Effector CD4-positive, alpha-beta T cell (primary cell): ENCODE data around the gene PKNOX1.
"Not testable (repeated sequence)": the region's sequence is repeated elsewhere in the genome, so short reads cannot be mapped to it uniquely, and the experiment has no call there.

Experiments
- DNase-seq: peaks from one replicate; pipeline ENCODE4 v3.0.0-alpha.2; 2020

Gene PKNOX1

DNA sequence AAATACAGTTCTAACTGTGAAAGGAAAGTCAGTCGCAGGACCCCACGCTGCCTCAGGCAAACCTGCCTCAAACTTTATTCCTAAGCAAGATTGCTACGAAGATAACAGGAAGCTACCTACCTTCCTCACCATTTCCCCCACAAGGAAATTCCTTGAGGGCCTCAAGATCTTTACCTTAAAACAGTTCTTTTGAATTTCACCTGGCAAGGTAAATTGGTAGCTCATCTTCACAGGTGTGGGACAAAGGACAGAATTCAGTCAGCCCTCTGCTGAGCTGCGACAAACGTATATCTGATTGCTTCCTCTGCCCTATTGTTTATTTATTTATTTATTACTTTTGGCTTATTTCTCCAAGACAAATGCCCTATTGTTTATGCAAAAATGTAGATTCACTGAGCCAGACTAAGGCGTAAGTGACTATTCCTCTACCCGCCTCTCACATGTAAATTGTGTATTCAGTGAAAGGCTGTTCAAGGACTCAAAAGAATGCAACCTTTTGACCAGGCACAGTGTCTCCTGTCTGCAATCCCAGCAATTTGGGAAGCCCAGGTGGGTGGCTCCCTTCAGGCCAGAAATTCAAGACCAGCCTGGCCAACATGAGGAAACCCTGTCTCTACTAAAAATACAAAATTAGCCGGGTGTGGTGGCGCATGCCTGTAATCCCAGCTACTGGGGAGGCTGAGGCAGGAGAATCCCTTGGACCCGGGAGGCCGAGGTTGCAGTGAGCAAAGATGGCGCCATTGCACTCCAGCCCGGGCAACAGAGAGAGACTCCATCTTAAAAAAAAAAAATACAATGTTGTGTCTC, 17.3 kb upstream of the PKNOX1 start:
- no peak for DNase-seq

DNA sequence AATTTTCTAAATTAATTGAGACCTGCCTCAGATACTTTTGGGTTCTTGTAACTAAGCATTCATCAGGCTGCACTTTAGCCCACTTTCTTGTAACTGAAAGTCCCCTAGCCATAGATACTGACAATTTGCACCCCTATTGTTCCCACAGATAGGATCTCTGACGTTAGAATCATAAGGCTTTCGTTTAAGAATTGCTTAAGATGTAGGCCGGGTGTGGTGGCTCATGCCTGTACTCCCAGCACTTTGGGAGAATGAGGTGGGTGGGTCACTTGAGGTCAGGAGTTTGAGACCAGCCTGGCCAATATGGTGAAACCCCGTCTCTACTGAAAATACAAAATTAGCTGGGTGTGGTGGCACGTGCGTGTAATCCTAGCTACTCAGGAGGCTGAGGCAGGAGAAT, 16.2 kb upstream of the PKNOX1 start:
- not testable (repeated sequence) for DNase-seq

DNA sequence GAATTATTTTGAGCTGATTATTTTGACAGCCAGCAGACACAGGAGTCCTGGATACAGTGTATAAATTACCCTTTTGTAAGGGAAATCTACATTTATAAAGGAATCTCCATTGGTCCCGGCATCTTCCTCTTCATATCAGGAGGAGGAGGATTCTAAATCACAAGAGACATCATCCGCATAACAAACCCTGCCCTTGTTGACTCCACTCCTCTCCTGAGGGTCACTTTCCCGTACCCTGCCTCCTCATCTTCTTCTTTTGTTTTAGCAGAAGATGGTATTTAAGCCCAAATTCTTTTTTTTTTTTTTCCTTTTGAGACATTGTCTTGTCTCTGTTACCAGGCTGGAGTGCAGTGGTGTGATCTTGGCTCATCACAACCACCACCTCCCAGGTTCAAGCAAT, 14.6 kb upstream of the PKNOX1 start:
- DNase-seq = no peak

DNA sequence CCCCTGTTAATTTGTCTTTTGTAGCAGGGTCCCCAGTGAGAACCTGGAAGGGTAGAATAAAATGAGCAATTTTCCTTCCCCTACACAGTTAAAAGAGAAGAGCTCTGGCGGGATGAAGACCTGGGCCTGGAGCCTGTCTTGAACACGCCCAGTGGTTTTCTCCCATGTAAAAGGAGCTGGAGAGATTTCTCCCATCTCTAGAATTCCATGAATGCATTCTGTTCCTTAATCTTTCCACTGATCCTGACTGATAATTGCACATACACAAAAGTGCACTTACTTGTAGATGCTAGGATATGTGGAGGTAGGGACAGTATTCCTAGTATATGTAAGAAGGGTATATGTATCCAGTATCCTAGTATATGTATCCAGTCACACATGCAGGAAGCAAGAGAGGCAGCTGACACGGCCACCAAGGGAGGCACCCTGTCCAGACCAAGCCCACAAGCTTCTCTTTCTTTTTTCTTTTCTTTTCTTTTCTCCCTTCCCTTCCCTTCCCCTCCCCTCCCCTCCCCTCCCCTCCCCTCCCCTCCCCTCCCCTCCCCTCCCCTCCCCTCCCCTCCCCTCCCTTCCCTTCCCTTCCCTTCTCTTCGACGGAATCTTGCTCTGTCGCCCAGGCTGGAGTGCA, 11.9 kb upstream of the PKNOX1 start:
- DNase-seq = no peak

DNA sequence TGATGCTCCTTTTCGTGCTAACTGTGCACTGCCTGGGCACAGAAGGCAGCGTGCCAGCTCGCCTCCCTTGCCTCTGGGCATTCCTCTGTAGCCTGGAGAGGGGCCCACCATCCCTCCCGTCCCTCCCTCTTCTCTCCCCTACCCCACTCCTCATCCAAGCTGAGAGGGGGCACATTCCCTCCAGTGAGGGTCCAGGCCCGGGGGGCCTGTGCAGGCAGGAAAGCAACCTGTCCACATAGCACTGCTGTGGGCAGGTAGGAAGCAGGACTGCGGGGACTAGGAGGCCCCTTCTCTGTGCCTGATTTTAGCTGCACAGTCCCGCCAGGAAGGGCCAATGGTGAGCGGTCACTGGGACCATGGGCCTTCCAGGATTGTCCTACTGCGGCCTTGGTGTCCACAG, 10.3 kb upstream of the PKNOX1 start:
- no peak for DNase-seq

DNA sequence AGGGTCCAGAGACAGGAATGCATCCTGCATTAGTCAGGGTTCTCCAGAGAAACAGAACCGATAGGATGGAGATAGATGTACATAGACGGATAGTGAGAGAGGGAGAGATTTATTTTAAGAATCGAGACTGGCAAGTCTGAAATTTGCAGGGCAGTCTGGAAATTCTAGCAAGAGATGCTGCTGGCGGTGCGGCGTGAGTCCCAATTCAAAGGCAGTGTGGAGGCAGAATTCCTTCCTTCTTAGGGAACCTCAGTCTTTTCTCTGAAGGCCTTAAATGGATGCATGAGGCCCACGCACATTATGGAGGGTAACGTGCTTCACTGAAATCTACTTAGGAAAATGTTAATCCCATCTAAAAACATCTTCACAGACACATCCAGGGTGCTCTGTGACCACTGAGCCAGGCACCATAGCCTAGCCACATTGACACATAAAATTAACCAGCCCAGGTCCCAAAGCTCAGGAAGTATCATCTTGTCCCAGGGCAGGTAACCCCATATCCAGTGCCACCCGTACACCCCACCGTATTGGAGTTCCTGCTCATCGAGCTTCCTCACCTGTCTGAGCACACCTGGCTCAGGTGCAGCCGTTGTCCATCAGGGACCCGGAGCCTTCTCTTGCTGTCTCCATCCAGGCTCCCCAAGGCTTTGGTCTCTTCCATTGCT, 9.7 kb upstream of the PKNOX1 start:
- no peak for DNase-seq

DNA sequence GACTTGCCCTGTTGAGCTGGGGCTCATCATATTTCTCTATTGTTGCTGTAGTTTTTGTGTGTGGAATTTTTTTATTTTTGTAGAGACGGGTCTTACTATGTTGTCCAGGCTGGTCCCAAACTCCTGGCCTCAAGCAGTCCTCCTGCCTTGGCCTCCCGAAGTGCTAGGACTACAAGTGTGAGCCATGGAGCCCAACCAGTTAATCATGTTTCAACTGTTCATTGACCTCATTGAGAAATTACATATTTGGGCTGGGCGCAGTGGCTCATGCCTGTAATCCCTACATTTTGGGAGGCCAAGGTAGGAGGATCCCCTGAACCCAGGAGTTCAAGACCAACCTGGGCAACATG, 9.2 kb upstream of the PKNOX1 start:
- no peak for DNase-seq

DNA sequence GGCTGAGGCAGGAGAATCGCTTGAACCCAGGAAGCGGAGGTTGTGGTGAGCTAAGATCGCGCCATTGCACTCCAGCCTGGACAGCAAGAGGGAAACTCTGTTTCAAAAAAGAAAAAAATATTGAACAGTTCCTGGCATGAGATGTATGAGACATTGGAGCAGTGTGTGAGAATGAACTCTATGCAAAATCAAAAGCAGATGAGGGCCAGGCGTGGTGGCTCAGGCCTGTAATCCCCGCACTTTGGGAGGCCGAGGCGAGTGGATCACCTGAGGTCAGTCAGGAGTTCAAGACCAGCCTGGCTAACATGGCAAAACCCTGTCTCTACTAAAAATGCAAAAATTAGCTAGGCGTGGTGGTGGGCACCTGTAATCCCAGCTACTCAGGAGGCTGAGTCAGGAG, 6.7 kb upstream of the PKNOX1 start:
- not testable (repeated sequence) for DNase-seq

DNA sequence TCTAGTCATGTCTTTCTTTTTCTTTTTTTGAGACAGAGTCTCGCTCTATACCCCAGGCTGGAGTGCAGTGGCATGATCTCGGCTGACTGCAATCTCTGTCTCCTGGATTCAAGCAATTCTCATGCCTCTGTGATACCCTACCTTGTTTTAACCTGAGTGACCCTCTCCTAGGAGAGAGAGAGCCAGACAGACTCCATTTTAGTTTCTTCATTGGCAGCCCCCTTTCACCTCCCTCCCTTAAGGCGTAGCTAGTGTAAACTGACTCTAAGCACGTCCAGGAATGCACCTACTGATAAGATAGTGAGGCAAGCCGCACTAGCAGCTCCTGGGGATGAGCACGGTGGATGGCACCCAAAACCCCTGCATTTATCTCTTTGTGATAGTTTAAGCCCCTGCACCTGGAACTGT, 5.2 kb upstream of the PKNOX1 start:
- DNase-seq = no peak

DNA sequence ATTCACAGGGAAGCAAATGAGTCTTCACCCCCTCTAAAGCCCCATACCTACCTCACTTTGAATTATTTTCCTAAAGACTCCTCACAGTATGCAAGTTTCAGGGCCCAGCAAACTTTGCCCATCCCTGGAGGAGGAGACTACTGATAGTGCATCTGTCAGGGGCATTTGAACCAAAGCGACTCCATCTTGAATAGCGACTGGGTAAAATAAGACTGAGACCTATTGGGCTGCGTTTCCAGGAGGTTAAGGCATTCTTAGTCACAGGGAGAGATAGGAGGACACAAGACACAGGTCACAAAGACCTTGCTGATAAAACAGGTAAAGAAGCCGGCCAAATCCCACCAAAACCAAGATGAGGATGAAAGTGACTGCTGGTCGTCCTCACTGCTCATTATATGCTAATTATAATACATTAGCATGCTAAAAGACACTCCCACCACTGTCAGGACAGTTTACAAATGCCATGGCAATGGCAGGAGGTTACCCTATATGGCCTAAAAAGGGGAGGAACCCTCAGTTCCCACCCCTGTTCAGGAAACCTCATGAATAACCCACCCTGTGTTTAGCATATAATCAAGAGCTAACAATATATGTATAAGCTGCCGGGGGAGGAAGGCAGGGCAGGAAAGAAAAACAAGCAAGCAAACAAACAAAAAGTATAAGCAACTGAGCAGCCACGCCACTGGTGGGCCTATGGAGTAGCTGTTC, 3.3 kb upstream of the PKNOX1 start:
- no peak for DNase-seq

DNA sequence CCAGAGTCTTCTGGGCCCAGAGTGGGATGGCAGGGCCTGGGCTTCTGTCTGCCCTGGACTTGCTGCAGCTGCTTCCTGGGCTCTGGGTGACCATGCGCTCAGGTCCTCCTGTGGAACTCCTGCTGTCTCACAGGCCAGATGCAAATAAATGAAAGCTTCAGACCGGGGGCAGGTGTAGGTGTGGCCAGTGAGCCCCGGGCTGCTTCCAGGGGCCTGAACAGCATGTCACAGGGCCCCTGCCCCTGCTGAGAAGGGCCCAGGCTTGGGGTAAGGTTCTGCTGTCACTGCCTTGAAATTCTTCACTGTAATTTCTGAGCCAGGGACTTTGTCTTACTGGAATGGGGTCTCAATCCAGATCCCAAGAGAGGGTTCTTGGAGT, 2.5 kb upstream of the PKNOX1 start:
- DNase-seq = no peak

DNA sequence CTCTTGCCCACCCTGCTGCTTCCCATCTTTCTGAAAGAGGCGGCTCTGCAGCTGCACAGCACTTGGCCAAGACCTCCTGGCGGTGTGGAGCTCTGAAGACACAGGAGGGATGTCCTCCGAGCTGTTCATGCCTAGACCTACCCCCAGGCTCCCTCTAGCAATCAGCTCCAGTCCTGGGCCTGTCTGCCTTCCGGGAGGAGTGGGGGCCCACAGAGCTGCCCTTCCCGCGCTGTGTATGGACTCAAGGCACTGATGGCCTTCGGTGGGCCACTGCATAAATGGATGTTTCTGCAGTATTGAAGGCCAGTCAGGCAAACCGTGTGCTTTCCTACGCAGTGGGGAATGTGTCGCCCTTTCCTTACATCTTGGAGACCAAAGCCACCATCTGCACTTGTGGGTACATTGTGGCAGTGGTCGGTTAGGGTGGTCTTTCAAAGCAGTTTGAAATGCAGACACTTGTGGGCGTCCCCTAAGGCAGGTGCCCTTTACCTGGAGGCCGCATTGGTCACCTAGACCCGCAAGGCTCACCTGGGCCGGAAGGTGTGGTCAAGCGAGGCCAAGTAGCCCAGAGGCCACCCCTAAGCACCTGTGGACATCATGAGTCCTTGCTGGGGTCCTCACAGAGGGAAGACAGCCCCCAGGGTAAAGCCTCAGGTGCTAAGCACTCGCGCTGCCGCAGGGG, 912 bp upstream of the PKNOX1 start:
- no peak for DNase-seq

DNA sequence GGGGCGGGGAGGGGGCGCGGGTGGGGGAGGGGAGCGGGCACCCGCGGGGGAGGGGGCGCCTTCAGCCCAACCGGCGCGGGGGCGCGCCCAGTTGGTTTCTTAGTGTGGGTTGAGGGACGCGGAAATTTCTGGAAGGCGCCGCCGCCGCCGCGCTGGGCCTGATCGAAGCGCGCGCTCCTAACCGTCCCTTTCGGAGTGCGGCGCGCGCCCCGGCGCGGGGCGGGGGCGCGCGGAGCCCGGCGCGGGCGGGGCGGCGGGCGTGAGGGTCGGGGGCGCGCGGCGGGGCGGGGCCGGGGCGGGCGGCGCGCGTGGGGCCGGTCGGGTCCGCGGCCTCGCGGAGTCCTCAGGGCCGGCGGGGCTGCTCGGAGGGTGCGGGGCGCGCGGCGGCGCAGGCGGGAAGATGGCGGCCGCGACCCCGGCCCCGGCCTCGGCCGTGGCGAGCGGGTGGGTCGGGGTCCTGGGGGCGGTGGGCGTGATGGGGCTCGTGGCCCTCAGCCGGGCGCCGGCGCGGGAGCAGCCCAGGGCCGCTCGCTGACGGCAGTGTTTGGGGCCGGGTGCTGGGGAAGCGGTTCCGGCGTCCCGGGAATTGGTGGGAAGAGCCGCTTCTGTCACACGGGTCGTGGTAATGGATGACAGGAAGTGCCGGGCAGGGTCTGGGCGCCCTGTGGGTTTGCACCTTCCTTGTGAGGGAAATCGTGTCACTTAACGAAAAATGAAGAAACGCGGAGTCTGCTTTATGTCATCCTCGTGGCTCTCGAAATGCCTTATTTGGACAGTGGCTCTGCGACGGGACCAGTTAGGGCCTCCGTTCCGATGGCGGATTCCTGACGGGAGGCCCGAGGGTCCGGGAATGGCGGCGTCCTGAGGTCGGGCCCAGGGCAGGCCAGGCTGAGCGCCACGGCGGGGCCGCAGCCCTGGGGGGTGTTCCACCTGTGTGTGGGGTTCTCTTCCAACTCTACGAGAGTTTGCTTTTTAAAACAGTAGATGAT, 764 bp downstream of the PKNOX1 start:
- DNase-seq = peak; percentile 58

DNA sequence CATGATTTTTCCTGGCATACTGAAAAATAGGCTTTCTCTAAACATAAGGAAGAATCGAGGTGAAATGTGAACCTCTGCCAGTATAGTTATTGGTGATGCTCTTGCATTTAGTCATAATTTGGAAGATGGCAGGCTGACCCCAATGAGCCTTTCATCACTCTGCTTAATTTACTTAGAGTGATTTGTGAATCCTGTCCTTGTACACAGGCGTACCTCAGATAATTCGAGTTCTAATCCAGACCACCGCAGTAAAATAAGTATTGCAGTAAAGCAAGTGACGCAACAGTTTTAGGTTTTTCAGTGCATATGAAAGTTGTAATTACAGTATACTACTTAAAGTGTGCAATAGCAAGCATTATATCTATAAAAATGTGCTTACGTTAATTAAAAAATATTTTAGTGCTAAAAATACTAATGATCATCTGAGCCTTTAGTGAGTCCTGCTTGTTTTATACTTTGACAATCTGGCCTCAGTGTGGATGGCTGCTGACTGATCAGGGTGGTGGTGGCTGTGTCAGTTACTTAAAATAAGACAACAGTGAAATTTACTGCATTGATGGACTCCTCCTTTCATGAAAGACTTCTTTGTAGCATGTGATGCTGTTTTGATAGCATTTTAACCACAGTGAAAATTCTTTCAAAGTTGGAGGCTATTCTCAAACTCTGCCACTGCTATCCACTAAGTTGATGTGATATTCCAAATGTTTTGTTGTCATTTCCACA, 1.7 kb downstream of the PKNOX1 start:
- DNase-seq = no peak

DNA sequence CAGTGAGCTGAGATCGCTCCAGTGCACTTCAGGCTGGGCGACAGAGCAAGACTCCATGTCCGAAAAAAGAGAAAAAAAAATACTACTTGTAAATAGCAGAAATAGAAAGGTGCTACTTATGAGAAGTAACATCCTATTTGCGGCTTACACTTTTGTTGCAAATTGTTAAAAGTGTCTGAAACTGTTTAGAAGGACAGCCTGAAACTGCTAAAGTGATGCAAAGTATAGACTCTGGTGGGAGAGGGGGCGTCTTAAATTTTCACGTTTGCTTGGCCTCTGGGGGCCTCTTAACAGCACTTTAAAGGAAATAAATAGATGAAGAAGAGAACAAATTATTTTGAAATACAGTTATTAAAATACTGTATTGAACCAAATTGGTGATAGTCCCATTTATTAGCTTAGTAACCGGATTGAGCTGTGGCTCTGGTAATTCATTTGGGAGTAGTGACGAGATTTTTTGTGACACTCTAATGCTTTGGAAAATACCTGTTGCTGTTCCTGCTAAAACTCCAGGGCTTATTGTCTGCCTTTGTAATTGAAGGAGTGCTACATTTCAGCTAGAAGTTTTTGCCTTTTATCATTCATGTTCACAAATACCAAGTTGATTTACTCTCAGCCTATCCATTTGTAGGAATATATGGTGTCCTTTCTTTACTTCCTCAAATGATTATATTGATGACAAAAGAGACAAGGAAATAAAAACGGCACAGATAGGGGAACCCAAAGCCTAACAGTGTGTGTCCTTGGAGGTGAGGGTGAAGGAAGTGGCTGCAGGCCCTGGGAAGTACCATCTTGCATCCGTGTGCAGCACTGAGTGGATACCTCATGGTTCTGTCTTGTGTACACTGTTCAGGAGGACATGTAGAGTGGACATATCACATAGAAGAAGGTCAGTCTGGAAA, 6.2 kb downstream of the PKNOX1 start:
- no peak for DNase-seq

DNA sequence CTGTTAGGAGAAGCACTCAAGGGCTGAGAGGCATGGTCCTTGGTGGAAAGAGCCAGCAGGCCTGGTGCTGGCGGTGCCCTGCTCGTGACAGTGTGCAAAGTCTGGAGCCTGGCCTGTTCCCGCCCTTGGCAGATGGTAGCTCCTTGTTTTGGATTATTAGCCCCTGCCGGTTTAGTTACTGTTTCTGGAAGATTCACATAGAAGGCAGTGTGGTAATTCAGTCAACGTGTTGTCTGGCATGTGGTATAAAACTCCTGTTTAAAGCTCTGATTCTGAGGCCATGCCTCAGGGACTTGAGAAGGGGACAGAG, 6.8 kb downstream of the PKNOX1 start:
- no peak for DNase-seq

DNA sequence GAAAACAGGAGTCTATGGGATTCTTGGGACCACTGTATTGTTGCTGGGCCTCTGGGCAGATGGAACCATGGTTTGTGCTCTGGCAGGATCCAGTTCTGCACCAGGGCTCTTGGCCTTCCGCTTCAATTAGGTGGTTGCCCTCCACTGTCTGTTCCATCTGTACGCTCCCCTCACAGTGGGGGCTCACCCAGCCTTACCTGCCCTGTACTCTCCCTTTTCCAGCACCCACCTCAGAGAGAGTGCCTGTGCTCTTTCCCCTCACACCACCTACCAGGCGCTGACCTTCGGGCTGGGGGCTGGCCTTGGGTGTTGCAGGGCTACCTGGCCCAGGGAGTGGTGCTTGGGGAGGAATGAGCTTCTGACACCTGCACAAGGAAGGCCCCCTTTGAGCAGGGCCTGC, 7.5 kb downstream of the PKNOX1 start:
- no peak for DNase-seq

DNA sequence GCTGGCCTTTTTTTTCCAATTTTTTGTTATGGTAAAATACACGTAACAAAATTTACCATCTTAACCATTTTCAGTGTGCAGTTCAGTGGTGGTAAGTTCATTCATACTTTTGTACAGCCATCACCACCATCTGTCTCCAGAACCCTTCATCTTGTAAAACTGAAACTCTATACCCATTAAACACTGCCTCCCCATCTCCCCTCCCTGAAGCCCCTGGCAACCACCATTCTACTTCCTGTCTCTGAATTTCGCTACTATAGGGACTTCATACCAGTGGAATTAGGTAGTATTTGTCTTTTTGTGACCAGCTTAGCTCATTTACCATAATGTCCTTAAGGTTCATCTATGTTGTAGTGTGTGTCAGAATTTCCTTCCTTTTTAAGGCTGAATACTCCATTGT, 8.7 kb downstream of the PKNOX1 start:
- DNase-seq = no peak

DNA sequence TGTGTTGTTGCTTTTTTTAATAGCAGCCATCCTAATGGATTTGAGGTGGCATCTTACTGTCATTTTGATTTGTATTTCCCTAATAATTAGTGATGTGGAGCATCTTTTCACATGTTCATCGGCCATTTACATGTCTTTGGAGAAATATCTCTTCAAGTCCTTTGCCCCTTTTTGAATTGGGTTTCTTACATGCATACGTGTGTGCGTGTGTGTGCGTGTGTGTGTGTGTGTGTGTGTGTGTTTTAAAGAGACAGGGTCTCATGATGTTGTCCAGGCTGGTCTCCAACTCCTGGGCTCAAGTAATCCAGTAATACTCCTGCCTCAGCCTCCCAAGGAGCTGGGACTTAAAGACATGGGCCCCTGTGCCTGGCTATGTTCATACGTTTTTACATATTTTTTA, 9.5 kb downstream of the PKNOX1 start:
- no peak for DNase-seq

DNA sequence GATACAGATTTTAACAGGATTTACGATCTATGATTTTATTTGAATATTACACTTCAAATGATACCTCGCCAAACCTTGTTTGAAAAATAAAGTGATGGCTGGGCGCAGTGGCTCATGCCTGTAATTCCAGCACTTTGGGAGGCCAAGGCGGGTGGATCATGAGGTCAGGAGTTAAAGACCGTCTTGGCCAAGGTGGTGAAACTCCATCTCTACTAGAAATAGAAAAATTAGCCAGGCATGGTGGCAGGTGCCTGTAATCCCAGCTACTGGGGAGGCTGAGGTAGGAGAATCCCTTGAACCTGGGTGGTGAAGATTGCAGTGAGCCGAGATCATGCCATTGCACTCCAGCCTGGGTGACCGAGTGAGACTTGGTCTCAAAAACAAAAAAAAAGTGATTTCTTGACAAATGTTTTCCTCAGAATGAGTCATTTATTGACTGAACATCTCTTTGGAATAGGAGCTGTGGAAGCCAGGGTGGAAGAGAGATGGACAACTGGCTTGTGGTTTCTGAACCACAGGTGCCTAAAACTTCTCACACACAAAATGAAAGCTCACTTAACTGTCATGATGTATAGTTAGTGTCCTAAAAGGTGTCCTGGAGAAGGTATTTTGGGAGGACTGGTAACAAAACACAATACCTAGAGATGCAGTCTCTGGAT, 11.9 kb downstream of the PKNOX1 start:
- DNase-seq = no peak
